SIG-M5 (cell line): Measurements from ENCODE around the gene SLC35A3.
"Not testable (repeated sequence)": the region's sequence is repeated elsewhere in the genome, so short reads cannot be mapped to it uniquely, and the experiment has no call there.

Experiments used
- DNase-seq: peaks from one replicate; lab custom pipeline; 2025; lab: John Stamatoyannopoulos, UW

The SLC35A3 gene

DNA sequence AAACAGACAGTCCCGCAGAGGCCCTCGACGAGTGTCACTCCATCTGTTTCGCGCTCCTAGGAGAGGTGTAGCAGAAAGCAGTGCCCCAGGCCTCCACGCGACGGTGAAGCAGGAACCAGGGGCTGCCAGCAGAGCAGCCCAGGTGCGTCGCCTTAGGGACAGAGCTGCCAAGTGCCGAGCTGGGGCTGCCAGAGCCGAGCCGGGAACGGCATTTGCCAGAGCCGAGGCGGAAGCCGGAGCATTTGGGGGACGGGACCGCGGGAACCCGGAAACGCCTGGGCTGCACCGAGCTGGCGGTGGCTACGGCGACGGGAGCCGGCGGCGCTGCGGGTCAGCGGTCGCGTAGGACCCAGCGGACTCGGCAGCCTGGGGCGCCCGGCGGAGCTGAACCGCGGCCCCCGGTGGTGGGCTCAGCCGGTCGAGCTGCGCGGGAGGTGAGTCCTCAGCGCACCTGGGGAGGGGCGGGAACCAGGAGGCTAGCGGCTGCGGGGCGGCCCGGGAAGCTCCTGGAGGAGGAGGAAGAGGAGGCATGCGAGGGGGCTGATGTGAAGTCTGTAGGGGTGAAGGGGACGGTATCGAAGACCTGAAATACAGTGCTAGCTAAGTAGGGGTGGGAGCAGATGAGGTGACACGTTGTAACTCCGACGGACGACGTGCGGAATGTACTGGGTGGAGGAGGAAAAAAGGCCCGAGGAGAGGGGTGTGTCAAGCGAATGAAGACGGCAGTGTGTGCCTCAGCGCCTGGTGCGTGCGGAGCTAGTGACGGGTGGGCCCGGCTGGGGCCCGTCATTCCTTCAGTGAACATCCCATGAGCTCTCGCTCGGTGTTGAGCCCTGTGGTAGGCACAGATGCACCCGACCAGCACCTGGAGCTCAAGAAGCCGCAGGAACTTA lies at the start of gene SLC35A3:
SLC35A3 (plus strand) TSS at position 268 of the 893 bp plus-strand sequence. CDS start 23,559 bp downstream, outside the sequence.
- DNase-seq, result no peak

DNA sequence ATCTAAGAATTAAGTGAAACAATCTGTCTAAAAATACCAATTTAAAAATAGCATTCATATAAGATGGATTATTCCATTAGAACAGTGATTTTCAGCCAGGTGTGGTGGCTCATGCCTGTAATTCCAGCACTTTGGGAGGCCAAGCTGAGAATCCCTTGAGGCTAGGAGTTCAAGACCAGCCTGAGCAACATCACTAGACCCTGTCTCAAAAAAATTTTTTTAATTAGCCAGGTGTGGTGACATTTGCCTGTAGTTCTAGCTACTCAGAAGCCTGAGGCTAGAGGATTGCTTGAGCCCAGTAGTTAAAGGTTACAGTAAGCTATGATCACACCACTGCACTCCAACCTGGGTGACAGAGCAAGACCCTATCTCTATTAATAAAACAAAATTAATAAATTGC lies 35.0 kb upstream of the SLC35A3 start:
- DNase-seq, result no peak

DNA sequence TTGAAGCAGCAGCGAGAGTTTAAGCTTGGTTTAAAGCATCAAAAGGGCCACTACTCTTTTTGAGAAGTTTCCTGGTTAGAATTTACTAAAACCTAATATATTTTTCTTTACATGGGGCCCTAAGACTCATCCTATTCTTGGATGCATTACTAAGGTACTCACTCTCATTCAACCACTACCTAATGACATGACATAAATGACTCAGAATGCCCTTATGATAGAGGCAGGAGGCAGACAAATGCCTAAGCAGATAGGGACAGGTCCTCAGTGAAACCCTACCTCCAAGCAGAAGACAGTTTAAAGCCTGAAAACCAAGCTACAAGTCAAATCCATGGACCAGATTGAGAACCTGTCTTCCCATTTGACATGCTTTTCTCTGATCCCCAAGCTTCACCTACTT lies 34.3 kb upstream of the SLC35A3 start:
- DNase-seq, result no peak

DNA sequence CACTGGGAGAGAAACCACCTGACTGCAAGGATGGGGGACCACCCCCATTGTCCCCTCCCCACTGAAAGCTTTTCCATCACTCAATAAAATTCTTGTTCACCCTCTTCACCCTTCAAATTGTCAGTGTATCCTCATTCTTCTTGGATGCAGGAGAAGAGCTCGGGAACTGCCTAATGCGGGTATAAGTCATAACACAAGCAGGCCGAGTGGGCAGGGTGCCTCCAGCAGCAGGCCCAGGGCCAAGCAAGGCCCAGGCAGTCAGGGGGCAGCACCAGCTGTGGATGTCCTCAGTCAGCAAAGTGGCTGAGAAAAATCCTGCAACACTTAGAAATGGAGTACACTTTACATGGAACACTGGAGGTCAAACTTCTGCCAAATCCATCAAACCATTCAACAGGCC lies 33.7 kb upstream of the SLC35A3 start:
- DNase-seq, result no peak

DNA sequence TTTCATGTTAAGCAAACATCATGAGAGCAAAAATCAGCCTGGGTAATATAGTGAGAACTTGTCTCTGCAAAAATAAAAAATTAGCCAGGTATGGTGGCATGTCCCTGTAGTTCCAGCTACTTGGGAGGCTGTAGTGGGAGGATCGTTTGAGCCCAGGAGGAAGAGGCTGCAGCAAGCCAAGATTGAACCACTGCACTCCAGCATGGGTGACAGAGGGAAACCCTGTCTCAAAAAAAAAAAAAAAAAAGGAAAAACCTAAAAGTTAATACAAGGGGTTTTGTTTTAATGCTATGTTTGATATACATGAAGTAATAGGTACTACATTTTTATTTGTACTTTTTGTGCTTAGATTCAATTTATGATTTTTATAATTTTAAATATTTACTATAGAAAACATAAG lies 27.1 kb upstream of the SLC35A3 start:
- DNase-seq, result no peak

DNA sequence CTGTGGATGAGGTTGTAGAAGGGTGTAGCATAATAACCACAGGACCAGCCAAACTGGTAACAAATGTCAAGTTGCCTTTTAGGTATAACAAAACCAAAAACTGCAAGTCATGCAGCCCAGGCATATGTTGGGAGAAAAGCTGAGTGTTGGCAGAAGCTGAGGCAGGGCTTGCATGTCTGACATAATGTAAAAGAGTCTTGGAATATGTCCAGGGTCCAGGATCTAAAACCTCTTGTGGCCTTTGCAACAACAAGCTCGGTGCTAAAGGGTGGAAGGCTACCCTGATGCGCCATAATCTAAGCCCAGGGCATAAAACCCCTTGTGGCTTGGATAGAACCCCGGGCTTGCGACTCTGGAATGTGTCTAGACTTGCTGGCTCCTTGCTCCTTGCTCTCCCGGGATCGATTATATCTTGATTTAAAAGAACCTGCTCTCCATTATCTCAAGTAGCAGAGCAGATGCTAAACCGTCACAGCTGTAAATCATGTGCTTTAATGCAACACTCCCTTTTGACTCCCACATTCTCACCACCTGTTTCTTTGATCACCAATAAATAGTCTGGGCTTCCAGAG lies 26.5 kb upstream of the SLC35A3 start:
- no peak for DNase-seq

DNA sequence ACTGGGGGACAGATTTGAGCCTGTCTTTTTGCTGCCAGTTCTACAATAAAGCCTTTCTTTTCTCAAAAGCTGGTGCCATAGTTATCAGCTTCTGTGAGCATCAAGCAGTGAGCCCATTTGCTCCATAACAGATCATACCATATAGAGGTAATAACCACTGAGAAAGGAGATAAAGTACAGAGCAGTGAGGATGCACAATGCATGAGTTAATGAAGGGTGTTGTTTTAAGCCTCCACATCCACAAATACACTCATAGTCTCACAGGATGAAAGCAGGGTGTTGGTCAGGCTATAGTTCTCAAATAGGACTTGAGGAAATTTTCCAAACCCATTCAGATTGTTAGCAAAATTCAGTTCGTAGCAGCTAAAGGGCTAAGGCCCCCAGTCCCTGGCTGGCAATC lies 25.6 kb upstream of the SLC35A3 start:
- DNase-seq, result no peak

DNA sequence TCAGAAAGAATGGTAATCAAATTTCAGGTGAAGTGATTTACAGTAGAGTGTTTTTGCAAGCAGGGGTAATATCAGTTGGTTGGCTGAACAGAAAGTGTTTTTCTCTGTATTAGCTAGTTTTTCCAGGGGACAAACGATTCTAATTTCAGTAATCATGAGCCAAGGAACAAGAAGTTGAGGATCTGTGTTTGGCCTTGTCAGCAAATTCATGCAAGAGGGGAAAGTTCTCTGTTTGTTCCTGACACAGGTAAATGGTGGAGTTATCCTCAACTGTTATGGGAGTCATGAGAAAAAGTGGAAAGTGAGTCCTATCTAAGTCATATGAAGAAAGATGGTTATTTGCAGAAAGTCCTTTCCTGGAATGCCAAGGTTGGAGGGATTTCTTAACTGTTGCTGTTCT lies 24.6 kb upstream of the SLC35A3 start:
- no peak for DNase-seq

DNA sequence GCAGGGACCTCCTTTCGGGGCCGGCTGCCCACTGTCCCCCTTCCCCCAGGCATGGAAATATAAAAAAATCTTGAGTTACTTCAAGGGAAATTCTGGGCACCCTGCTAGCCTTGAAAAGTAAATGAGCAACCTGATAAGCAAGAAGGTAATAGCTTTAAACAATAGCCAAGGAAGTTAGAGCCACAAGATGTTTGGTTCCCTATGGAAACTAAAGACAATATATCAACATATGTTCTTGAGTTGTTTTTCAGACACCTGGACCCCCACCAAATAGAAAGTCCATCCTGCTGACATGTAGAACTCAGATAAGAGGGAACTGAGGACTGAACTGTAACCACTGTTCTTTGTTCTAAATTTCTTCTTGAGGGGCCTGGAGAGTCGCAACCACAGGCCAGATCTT lies 19.3 kb upstream of the SLC35A3 start:
- DNase-seq, result no peak

DNA sequence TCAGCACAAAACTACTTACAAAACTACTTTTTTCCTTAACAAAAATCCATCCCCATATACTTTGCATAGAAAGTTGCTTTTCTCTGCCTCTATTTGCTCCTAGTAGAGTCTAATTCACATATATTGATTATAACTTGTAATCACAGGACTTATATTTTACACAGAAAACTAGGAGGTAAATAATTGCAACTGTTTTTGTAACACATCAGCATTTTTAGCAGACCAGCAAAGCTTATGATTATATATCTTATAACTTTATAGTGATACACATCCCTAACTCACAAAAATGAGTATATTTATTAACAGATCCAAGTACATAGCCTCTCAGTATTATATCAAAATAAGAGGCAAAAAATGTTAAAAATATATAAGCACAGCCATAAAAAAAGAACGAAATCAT lies 17.3 kb upstream of the SLC35A3 start:
- no peak for DNase-seq

DNA sequence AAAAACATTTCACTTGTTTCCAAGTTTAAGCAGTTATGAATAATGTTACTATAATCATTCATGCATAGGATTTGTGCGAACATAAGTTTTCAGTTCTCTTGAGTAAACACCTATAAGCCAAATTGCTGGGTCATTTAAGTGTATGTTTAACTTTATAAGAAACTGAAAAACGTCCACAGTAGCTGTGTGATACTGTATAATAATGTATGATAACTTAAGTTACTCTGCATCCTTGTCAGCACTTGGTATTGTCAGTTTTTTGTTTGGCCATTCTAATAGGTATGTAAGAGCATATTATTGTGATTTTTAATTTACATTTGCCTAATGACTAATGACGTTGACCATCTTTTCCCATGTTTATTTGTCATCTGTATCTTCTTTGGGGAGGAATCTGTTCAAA lies 14.4 kb upstream of the SLC35A3 start:
- no peak for DNase-seq

DNA sequence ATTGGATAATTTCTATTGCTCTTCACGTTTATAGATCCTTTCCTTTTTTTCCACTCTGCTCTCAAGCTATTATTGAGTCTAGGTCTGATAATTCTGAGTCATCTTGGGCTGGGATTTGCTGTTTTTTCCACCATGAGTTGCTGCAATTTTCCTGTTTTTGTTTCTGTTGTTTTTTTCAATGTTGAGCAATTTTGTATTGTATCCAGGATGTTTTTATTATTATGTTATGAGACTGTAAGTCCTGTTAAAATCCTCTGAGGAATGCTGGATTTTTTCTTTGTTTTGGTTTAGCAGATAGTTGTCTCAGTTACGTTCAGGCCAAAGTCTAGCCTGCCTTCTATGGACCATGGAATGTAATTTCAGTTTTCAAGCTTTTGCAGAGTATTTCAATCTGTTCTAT lies 13.0 kb upstream of the SLC35A3 start:
- DNase-seq, result no peak

DNA sequence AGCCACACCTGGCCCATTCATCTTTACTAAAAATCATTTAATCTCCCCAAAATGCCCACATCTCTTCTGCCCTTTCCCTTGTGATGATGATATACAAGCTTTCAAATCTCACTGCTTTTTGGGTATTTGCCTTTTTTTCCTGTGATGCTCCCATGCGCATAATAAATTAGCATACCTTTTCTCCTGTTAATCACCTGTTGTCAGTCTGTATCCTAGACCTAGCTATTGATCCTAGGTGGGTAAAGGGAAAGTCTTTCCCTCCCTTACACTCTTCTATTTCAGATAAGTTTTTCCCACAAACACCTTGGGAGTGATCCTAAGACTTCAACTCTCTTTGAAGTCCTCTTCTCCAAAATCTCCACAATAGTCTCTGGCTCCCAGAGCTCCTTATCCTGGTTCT lies 12.0 kb upstream of the SLC35A3 start:
- DNase-seq, result no peak

DNA sequence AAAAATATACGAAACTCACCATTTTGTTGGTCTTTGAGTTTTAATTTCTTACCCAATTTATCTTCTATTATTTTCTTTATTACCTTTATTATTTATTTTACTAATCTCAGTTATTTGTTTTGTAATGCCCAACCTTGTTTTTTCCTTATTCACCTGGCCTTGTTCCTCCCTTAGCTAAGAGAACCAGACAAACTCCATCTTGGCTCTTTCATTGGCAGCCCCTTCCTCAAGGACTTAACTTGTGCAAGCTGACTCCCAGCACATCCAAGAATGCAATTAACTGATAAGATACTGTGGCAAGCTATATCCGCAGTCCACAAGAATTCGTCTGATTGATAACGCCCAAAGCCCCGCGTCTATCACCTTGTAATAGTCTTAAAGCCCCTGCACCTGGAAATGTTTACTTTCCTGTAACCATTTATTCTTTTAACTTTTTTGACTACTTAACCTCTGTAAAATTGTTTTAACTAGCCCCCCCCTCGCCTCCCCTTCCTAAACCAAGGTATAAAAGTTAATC lies 10.5 kb upstream of the SLC35A3 start:
- not testable (repeated sequence) for DNase-seq

DNA sequence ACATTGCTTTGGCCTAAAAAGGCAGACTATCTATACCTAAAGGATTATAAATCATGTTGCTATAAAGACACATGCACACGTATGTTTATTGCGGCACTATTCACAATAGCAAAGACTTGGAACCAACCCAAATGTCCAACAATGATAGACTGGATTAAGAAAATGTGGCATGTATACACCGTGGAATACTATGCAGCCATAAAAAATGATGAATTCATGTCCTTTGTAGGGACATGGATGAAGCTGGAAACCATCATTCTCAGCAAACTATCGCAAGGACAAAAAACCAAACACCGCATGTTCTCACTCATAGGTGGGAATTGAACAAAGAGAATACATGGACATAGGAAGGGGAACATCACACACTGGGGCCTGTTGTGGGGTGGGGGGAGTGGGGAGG lies 9.5 kb upstream of the SLC35A3 start:
- DNase-seq, result not testable (repeated sequence)

DNA sequence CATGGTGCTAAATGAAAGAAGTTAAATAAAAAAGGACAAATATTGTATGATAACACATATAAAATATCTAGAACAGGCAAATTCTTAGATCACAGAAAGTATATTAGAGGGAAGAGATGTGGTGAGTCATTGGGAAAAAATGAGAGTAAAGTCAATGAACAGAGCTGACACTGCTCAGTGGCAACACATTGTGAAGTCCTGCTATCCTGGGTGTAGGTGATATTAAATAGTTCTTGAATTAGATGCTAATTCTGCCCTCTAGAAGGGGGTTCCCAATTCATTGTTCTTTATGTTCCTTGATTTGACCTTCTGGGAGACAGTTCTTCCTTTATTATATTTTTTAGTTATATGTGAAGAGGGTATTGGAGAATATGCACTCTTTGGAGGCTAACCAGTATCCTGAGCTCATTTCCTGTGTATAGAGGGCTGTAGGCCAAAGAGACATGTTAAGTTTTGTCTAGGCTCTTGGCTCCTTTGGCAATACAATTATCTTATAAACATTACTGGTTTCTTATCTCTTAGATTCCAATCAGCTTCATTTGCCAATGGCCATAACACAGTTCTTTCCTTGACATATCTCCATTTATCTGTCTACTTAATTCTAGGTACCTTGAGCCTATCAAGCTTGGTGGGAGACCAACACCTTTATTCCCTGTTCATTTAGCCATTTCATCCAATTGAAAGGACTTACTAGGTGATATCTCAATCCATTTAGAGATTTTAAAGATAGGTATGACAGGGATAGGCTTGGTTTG lies 6.6 kb upstream of the SLC35A3 start:
- DNase-seq, result no peak

DNA sequence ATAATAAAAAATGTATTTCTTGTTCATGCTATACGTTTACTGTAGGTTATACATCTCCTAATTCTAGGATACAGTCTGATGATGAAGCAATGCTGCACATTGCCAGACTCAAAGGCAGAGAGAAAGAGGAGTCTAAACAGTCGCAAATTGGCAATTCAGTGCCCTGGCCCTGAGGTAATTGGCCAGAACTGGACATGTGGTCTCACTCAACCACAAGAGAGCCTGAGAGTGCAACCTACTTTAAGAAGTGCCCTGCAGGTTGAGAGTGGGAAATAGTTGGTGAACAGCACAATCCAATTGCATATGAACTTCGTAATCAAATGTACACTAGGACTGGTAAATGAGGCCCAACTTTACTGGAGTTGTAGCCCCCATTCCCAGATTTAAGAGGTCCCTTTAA lies 5.0 kb upstream of the SLC35A3 start:
- no peak for DNase-seq

DNA sequence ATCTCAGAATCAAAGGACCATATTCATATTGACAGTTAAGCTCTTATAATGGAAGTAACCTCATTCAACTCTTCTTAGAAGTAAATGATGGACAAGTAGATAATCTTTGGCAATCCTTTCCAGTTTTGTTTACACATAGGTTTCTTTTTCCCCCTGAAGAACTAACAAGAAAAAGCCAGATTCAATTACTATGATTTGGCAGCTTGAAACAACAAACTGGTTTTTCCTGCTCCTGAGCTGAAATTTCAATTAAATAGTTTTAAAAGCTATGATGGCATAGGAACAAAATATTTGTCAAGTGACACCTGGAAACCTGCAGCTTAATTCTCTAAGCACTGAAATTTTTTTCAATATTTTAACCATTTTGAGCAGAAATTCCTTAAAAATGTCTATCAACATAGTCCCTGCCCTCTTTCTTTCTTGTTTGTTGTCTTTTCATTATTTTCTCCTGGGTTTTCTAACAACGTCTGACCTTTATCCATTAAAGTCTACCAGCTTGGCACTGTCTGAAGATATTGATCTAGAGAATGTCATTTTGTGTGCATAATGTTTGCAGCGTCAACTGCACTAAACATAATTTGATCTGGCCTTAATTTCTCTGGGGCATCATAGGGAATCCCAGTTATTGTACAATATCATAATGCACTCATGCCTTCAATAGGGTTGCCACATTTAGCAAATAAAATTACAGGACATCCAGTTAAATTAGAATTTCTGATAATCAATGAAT lies 4.0 kb upstream of the SLC35A3 start:
- DNase-seq, result no peak

DNA sequence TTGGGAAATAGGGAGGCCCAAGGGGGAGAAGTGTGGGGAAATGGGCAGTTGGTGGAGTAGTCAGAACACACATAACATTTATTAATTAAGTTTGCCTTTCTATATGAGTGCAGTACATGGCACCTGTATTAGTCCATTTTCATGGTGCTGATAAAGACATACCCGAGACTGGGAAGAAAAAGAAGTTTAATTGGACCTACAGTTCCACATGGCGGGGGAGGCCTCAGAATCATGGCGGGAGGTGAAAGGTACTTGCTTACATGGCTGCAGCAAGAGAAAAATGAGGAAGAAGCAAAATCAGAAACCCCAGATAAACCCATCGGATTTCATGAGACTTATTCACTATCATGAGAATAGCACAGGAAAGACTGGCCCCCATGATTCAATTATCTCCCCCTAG lies 1.6 kb upstream of the SLC35A3 start:
- no peak for DNase-seq

DNA sequence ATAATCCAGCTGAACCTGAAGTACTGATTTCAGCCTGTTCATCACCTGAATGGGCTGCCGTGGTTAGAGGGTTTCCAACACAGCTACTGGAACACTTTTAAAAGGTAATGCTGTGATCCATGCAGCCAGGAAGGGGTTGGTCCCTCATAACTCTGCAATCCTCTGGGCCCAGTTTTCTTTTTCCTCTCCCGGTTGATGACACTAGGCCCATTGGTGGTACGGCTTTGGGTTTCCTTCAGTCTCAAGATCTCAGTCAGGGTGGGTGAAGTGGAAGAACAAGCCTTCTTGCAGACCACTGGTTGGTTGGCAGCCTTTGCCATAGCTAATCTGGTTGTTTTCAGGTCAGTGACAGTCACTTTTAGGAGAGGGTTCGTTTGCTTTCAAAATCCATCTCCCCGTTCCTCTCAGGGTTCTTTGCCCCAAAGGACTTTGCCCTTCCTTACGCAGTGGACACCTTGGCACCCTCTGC lies 502 bp upstream of the SLC35A3 start:
- DNase-seq, result no peak

DNA sequence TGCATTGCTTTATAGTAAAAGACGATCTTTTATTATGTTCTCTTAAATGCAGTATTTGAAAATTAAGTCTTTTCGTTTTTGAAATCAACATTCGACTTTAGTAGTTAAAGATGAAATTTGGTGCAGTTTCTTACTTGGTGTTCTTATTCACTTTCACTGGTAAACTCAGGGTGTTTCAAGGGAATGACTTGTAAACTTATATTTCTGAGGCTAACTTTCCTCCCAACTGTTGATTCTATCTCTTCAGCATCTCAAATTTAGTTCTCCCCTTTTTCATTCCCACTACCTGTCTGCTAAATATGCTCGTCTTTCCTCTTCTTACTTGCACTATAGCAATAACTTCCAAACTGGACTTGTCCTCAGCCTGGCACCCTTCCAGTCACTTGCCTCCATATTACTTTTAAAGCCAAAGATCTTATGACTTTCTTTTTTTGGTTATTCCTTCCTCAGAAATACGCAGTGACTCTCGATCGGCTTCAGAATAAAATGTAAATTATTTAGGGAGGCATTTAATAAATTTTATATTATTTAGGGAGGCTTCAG lies 988 bp downstream of the SLC35A3 start:
- no peak for DNase-seq

DNA sequence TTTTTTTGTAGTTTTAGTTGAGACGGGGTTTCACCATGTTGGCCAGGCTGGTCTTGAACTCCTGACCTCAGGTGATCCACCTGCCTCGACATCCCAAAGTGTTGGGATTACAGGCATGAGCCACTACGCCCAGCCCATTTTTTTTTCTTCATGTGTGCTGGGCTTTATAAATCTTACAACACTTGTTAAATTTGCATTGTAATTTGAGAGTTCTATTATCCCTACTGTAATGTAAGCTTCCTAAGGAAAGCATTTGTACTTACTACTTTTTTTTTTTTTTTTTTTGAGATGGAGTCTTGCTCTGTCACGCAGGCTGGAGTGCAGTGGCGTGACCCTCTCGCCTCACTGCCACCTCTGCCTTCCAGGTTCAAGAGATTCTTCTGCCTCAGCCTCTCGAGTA lies 2.3 kb downstream of the SLC35A3 start:
- DNase-seq, result not testable (repeated sequence)
